Natural killer cell (primary cell): Measurements from ENCODE around the gene TTC21B. TPM values are rescaled to one million over a fixed set of nuclear protein-coding genes. Genes with fewer than 3 reads are reported as not detected.

ENCODE experiments used
- ATAC-seq, 3 donors: fragments of 150-1000 bp in 2 of 3; fragments of 200-7000 bp in 1 of 3; cut with Tn5 transposase; 1 replicate in 1 of 3; 2 replicates in 2 of 3; pipeline ENCODE4 v1.10.0; 2021; ENCODE audit warnings: mild to moderate bottlenecking in 2 of 3, moderate library complexity in 2 of 3
- DNase-seq, 2 donors: peaks; one replicate each; pipeline versions ENCODE4 v3.0.0 to v3.0.0-alpha.2; 2013 to 2021; ENCODE audit warnings: mixed read lengths in 1 of 2
- H3K27ac ChIP-seq: one replicate; pipeline ENCODE4 v1.5.1; 2013; ENCODE audit warnings: mild to moderate bottlenecking, low read length
- H3K27me3 ChIP-seq: one replicate; pipeline ENCODE4 v1.6.1; 2013; ENCODE audit warnings: low read length; ENCODE audit not compliant: control insufficient read depth, insufficient read depth
- H3K36me3 ChIP-seq: one replicate; pipeline ENCODE4 v1.6.1; 2013; ENCODE audit warnings: low read length; ENCODE audit not compliant: control insufficient read depth, insufficient read depth
- H3K4me1 ChIP-seq: one replicate; pipeline ENCODE4 v1.6.1; 2013; ENCODE audit warnings: low read length; ENCODE audit not compliant: control insufficient read depth, insufficient read depth
- H3K4me3 ChIP-seq: one replicate; pipeline ENCODE4 v1.5.1; 2013; ENCODE audit warnings: low read length
- H3K9me3 ChIP-seq: one replicate; pipeline ENCODE4 v1.6.1; 2013; ENCODE audit warnings: low read length; ENCODE audit not compliant: control insufficient read depth, insufficient read depth
- H3K27ac Mint-ChIP-seq, 2 donors: one replicate each; pipeline ENCODE4 v1.8.0; 2022; ENCODE audit warnings: mild to moderate bottlenecking in 2 of 2, mixed read lengths in 2 of 2, moderate library complexity in 1 of 2
- H3K27me3 Mint-ChIP-seq, 2 donors: one replicate each; pipeline ENCODE4 v1.8.0; 2022; ENCODE audit warnings: low read depth in 2 of 2, mixed read lengths in 2 of 2
- H3K36me3 Mint-ChIP-seq: one replicate; pipeline ENCODE4 v1.8.0; 2022; ENCODE audit warnings: mixed read lengths
- H3K4me1 Mint-ChIP-seq, 2 donors: one replicate each; pipeline ENCODE4 v1.8.0; 2022; ENCODE audit warnings: mixed read lengths in 2 of 2
- H3K4me3 Mint-ChIP-seq: one replicate; pipeline ENCODE4 v1.8.0; 2022; ENCODE audit warnings: mild to moderate bottlenecking, moderate library complexity, mixed read lengths
- H3K9me3 Mint-ChIP-seq, 2 donors: one replicate each; pipeline ENCODE4 v1.8.0; 2022; ENCODE audit warnings: mixed read lengths in 2 of 2
- WGBS: methylation state at CpG from one replicate; pipeline ENCODE4 v1.1.7; 2013; ENCODE audit warnings: missing lambda C conversion rate; ENCODE audit not compliant: insufficient coverage; 5-methylcytosine and 5-hydroxymethylcytosine counted together
- intact Hi-C: fragments of 100-400 bp; cut with micrococcal nuclease; formaldehyde crosslinking; loops from one replicate; pipeline ENCODE4 v1.14.2; 2022
- total RNA-seq, 4 donors: library from RNA; stranded (reverse); fragments of 120-200 nt in 1 of 4; gene quantifications; one replicate each; pipeline versions ENCODE4 v1.2.3 to v1.2.4, GENCODE V29; 2013 to 2022
- TF ChIP-seq, protein P1 (sequence below): fragments of 200-600 bp; IDR thresholded peaks from one replicate; pipeline ENCODE4 v1.8.0; 2022; ENCODE audit warnings: antibody characterized with exemption

Gene TTC21B
- 10 to 100 TPM; 31.7 to 40.1 (median 34.3) TPM for total RNA-seq
- total RNA-seq (2013): 46.9 TPM

GRCh38 chr2:165953655-165954606 is at the start of gene TTC21B:
TTC21B (minus strand) TSS chr2:165953776; CDS start chr2:165953705, 71 bp downstream.
- Mint-ChIP-seq H3K27ac (no peak within 1 kb of the TSS), H3K9me3 (no peaks in the 10 kb centered on the region), H3K36me3 (no peaks in the 10 kb centered on the region), H3K4me1 (peaks cover 11 to 13% of the 10 kb centered on the region in 2 donors), H3K27me3 (no peaks in the 10 kb centered on the region), H3K4me3 (no peak within 1 kb of the TSS)
- WGBS: under 1% methylated on average over 54 of the region's 55 CpGs
- peaks cover 3% of the 10 kb centered on the region for H3K36me3 ChIP-seq
- peaks cover 5% of the 10 kb centered on the region for H3K4me1 ChIP-seq
- no peaks in the 10 kb centered on the region for H3K27me3 ChIP-seq
- DNase-seq (peak; percentile 90 to 96), ATAC-seq (peak; percentile 93 to 98 (median 94))
- H3K4me3 ChIP-seq: peak within 1 kb of the TSS; percentile 78
- intact Hi-C loops: loop anchor here (2.0 to 5.0 kb wide), 2 partner anchors 162 to 175 kb away; partner anchors contain the start of genes GALNT3 and SCN1A
- TF ChIP-seq, protein P1, sequence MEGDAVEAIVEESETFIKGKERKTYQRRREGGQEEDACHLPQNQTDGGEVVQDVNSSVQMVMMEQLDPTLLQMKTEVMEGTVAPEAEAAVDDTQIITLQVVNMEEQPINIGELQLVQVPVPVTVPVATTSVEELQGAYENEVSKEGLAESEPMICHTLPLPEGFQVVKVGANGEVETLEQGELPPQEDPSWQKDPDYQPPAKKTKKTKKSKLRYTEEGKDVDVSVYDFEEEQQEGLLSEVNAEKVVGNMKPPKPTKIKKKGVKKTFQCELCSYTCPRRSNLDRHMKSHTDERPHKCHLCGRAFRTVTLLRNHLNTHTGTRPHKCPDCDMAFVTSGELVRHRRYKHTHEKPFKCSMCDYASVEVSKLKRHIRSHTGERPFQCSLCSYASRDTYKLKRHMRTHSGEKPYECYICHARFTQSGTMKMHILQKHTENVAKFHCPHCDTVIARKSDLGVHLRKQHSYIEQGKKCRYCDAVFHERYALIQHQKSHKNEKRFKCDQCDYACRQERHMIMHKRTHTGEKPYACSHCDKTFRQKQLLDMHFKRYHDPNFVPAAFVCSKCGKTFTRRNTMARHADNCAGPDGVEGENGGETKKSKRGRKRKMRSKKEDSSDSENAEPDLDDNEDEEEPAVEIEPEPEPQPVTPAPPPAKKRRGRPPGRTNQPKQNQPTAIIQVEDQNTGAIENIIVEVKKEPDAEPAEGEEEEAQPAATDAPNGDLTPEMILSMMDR: peak; percentile 85
- H3K9me3 ChIP-seq: no peaks in the 10 kb centered on the region
- H3K27ac ChIP-seq: peak within 1 kb of the TSS; percentile 74

GRCh38 chr2:166000401-166000800 is 46.8 kb upstream of the TTC21B start:
- Mint-ChIP-seq H3K4me1 (no peaks in the 10 kb centered on the region), H3K27me3 (peaks cover 4 to 5% of the 10 kb centered on the region in 2 donors), H3K36me3 (no peaks in the 10 kb centered on the region), H3K27ac (no peak overlapping the region), H3K9me3 (no peaks in the 10 kb centered on the region), H3K4me3 (no peak overlapping the region)
- 94% methylated on average over 2 of the region's 2 CpGs for WGBS
- no peaks in the 10 kb centered on the region for H3K4me1 ChIP-seq
- H3K9me3 ChIP-seq: no peaks in the 10 kb centered on the region
- ATAC-seq: no peak
- no peak overlapping the region for H3K27ac ChIP-seq
- TF ChIP-seq, protein P1: no peak
- intact Hi-C loops: no loop called here
- H3K36me3 ChIP-seq: no peaks in the 10 kb centered on the region
- H3K4me3 ChIP-seq: no peak overlapping the region
- H3K27me3 ChIP-seq: no peaks in the 10 kb centered on the region
- DNase-seq: no peak

- Histone ChIP-seq H3K36me3 (no peaks in the 10 kb centered on the region), H3K4me1 (no peaks in the 10 kb centered on the region), H3K27ac (no peak overlapping the region), H3K4me3 (no peak overlapping the region), H3K27me3 (peaks cover 2% of the 10 kb centered on the region), H3K9me3 (no peaks in the 10 kb centered on the region)
- peaks cover 6 to 26% of the 10 kb centered on the region in 2 donors for H3K27me3 Mint-ChIP-seq
- H3K36me3 Mint-ChIP-seq: no peaks in the 10 kb centered on the region
- ATAC-seq (no peak), DNase-seq (no peak)
- H3K27ac Mint-ChIP-seq: no peak overlapping the region
- H3K4me3 Mint-ChIP-seq: no peak overlapping the region
- no peaks in the 10 kb centered on the region for H3K4me1 Mint-ChIP-seq
- TF ChIP-seq, protein P1: no peak
- intact Hi-C loops: no loop called here
- no peaks in the 10 kb centered on the region for H3K9me3 Mint-ChIP-seq
Observed at GRCh38 chr2:165990846-165991245, 37.3 kb upstream of the TTC21B start.
